Spinal cord (tissue), 10 donors: ENCODE data around the gene NUBPL. TPM values are rescaled to one million over a fixed set of nuclear protein-coding genes. Genes with fewer than 3 reads are reported as not detected.

Experiments
- DNase-seq, 6 donors: peaks; one replicate each; pipeline versions ENCODE4 v3.0.0 to v3.0.0-alpha.2; 2013 to 2015; ENCODE audit warnings: low spot score in 6 of 6, low read depth in 4 of 6
- H3K27ac ChIP-seq: one replicate; pipeline ENCODE4 v1.5.1; 2013; ENCODE audit warnings: low read depth, low read length, control low read depth
- H3K27me3 ChIP-seq: one replicate; pipeline ENCODE4 v1.6.1; 2013; ENCODE audit warnings: low read length; ENCODE audit not compliant: control insufficient read depth, insufficient read depth
- H3K36me3 ChIP-seq: one replicate; pipeline ENCODE4 v1.6.1; 2013; ENCODE audit warnings: low read length; ENCODE audit not compliant: control insufficient read depth, insufficient read depth
- H3K4me1 ChIP-seq: one replicate; pipeline ENCODE4 v1.6.1; 2013; ENCODE audit warnings: low read length; ENCODE audit not compliant: control insufficient read depth, insufficient read depth
- H3K4me3 ChIP-seq: one replicate; pipeline ENCODE4 v1.5.1; 2013; ENCODE audit warnings: low read depth, low read length, control low read depth
- H3K9me3 ChIP-seq: one replicate; pipeline ENCODE4 v1.6.1; 2013; ENCODE audit warnings: low read length; ENCODE audit not compliant: control insufficient read depth, insufficient read depth
- WGBS: methylation state at CpG from one replicate; pipeline ENCODE4 v1.1.5; 2013; ENCODE audit warnings: missing lambda C conversion rate; ENCODE audit not compliant: insufficient coverage; 5-methylcytosine and 5-hydroxymethylcytosine counted together
- polyA plus RNA-seq, 2 donors: library from polyadenylated mRNA; unstranded; fragments of 120-200 nt; gene quantifications; one replicate each; pipeline ENCODE4 v1.2.1, GENCODE V29; 2013; ENCODE audit not compliant: insufficient read length in 2 of 2
- total RNA-seq, 2 donors: library from RNA; depleted of rRNA in 1 of 2; stranded (reverse); fragments of 120-200 nt in 1 of 2; fragments of >200 nt in 1 of 2; gene quantifications; one replicate each; pipeline versions ENCODE4 v1.2.3 to v1.2.4, GENCODE V29; 2013 to 2014
- donor health status: healthy.

NUBPL gene
- total and polyA plus RNA-seq, 4 donors, result 11.2 to 17.9 (median 11.5) TPM

DNA sequence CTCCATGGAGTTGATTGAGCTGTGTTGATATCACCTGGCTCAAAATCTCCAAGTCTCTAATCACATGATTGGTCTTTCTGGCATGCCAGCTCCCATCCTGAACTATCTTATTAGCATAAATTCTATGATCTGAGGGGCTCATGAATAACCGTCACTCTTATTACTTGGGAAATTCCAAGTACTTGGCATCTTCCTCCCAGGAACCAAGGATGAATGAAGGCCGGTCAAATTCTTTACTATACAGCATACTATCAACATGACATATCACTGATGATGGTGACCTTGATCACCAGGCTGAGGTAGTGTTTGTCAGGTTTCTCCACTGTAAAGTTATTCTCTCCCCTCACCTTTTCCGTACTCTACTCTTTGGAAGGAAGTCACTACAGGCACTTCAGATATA is 16.4 kb upstream of the NUBPL start:
- no peaks in the 10 kb centered on the region for H3K9me3 ChIP-seq
- H3K4me3 ChIP-seq, result no peak overlapping the region
- H3K4me1 ChIP-seq, result no peaks in the 10 kb centered on the region
- H3K36me3 ChIP-seq, result no peaks in the 10 kb centered on the region
- H3K27me3 ChIP-seq, result no peaks in the 10 kb centered on the region
- 50% methylated on average over 2 of the region's 3 CpGs for WGBS
- H3K27ac ChIP-seq, result no peak overlapping the region
- DNase-seq, result no peak

DNA sequence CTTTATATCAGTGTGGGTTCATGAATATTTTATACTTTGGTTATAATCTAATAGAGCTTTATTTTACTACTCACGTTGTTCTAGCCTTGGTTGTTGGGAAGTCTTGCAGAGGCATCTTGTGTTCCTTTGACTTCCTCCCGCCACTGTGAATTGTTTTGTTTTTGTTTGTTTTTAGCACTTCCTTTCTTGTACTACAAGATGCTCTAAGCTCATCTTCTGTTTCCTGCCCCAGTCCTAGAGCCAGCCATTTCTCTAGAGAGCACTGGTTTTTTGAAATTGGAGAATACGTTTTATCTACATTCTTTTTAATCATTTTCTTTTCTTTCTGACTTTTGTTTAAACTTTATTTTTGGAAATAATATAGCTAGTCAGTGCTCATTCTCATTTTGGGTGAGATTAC is 15.9 kb upstream of the NUBPL start:
- Histone ChIP-seq H3K27me3 (no peaks in the 10 kb centered on the region), H3K4me1 (no peaks in the 10 kb centered on the region), H3K36me3 (no peaks in the 10 kb centered on the region), H3K4me3 (no peak overlapping the region), H3K27ac (no peak overlapping the region), H3K9me3 (no peaks in the 10 kb centered on the region)
- no peak for DNase-seq
- WGBS, result no CpG with 5 or more reads among the region's 3 CpGs

GRCh38 chr14:31549817-31550216 is 11.4 kb upstream of the NUBPL start:
- DNase-seq, result no peak
- Histone ChIP-seq H3K4me1 (no peaks in the 10 kb centered on the region), H3K36me3 (no peaks in the 10 kb centered on the region), H3K27me3 (no peaks in the 10 kb centered on the region), H3K27ac (no peak overlapping the region), H3K4me3 (no peak overlapping the region), H3K9me3 (no peaks in the 10 kb centered on the region)
- WGBS, result 77% methylated on average over 2 of the region's 2 CpGs

GRCh38 chr14:31550589-31550988 is 10.6 kb upstream of the NUBPL start:
- Histone ChIP-seq H3K4me1 (no peaks in the 10 kb centered on the region), H3K27me3 (peaks cover 3% of the 10 kb centered on the region), H3K4me3 (no peak overlapping the region), H3K27ac (no peak overlapping the region), H3K36me3 (no peaks in the 10 kb centered on the region), H3K9me3 (no peaks in the 10 kb centered on the region)
- no peak for DNase-seq
- WGBS, result 83% methylated on average over 1 of the region's 2 CpGs

DNA sequence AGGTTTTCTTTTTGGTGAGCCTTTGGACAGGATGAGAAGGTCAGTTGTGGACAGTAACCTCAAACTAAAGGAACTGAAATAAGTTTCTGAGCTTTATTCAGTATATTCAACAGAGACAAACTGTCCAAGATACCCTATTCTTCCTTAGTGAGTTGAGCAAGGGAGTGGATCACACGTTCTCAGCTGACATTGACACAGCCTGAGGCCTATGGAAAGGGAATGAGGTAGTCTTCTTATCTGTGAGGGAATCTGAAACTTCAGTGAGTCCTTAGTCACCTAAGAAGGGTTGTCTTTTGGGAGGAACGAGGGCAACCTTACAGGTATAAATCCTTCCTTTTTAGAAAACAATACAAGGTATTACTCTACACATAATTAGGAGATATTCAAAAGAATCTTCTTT is 5.0 kb upstream of the NUBPL start:
- H3K9me3 ChIP-seq, result no peaks in the 10 kb centered on the region
- H3K27me3 ChIP-seq, result peaks cover 3% of the 10 kb centered on the region
- no peak for DNase-seq
- no peak overlapping the region for H3K4me3 ChIP-seq
- H3K4me1 ChIP-seq, result no peaks in the 10 kb centered on the region
- no peaks in the 10 kb centered on the region for H3K36me3 ChIP-seq
- WGBS, result no CpG with 5 or more reads among the region's 2 CpGs
- no peak overlapping the region for H3K27ac ChIP-seq

GRCh38 chr14:31559939-31560338 is 1.3 kb upstream of the NUBPL start:
- Histone ChIP-seq H3K27me3 (peaks cover 3% of the 10 kb centered on the region), H3K4me1 (no peaks in the 10 kb centered on the region), H3K4me3 (no peak overlapping the region), H3K9me3 (no peaks in the 10 kb centered on the region), H3K36me3 (no peaks in the 10 kb centered on the region), H3K27ac (no peak overlapping the region)
- no peak for DNase-seq
- 94% methylated on average over 21 of the region's 21 CpGs for WGBS

DNA sequence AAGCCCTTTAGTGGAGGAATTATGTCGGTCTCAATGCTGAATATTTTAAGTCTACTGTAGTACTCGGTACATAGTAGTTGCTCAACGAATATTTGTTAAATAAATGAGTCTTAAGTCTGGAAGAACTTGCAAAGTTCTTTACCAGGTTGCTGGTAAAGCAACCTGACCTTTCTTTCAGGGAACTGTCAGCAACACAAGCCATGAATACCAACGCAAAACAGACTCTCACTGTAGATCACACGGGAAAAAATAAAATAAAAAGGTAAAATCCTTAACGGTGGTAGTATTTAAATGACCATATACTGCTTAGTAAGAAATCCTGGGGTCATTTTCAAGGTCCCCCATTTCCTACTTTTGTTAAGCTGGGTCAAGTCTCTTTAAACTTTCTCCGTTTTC is 447 bp upstream of the NUBPL start:
- Histone ChIP-seq H3K27me3 (no peaks in the 10 kb centered on the region), H3K27ac (peak overlapping the region; percentile 91), H3K36me3 (no peaks in the 10 kb centered on the region), H3K4me1 (no peaks in the 10 kb centered on the region), H3K9me3 (no peaks in the 10 kb centered on the region), H3K4me3 (peak overlapping the region; percentile 92)
- WGBS, result no CpG with 5 or more reads among the region's 7 CpGs
- DNase-seq, result no peak

- no peaks in the 10 kb centered on the region for H3K9me3 ChIP-seq
- WGBS, result no CpG with 5 or more reads among the region's 2 CpGs
- no peak overlapping the region for H3K27ac ChIP-seq
- H3K27me3 ChIP-seq, result no peaks in the 10 kb centered on the region
- H3K4me1 ChIP-seq, result no peaks in the 10 kb centered on the region
- DNase-seq, result no peak
- no peaks in the 10 kb centered on the region for H3K36me3 ChIP-seq
- no peak overlapping the region for H3K4me3 ChIP-seq
Measured at GRCh38 chr14:31564194-31564593, 3.0 kb downstream of the NUBPL start.

GRCh38 chr14:31566456-31566855 is 5.3 kb downstream of the NUBPL start:
- WGBS, result no CpG with 5 or more reads among the region's 1 CpG
- Histone ChIP-seq H3K27me3 (no peaks in the 10 kb centered on the region), H3K4me1 (no peaks in the 10 kb centered on the region), H3K4me3 (no peak overlapping the region), H3K9me3 (no peaks in the 10 kb centered on the region), H3K27ac (no peak overlapping the region), H3K36me3 (no peaks in the 10 kb centered on the region)
- DNase-seq, result no peak

- Histone ChIP-seq H3K4me3 (no peak overlapping the region), H3K27ac (no peak overlapping the region), H3K9me3 (no peaks in the 10 kb centered on the region), H3K36me3 (no peaks in the 10 kb centered on the region), H3K4me1 (no peaks in the 10 kb centered on the region), H3K27me3 (no peaks in the 10 kb centered on the region)
- DNase-seq, result no peak
- no CpG with 5 or more reads among the region's 2 CpGs for WGBS
Measured at GRCh38 chr14:31567655-31568054, 6.5 kb downstream of the NUBPL start.
